Uterine smooth muscle cell (primary cell): ENCODE data around the gene SRP9. TPM values are rescaled to one million over a fixed set of nuclear protein-coding genes. Genes with fewer than 3 reads are reported as not detected.

ENCODE experiments used
- total RNA-seq: library from RNA; depleted of rRNA; stranded (reverse); fragments of >200 nt; gene quantifications from 2 replicates; pipeline ENCODE4 v1.2.3, GENCODE V29; 2014

The SRP9 gene
- total RNA-seq = 236 and 303 TPM in 2 replicates

GRCh38 chr1:225777583-225778336, at the start of gene SRP9:
SRP9 (plus strand) TSS chr1:225777826; CDS start chr1:225777941, 115 bp downstream.

GRCh38 chr1:225809842-225810578, 32.4 kb downstream of the SRP9 start, which contains the start of gene EPHX1:
EPHX1 (plus strand) TSS chr1:225810124; CDS start chr1:225828730, 18,606 bp downstream.

Other genes starting within 250 kb of the SRP9 start
- gene ENAH, start 124.7 kb upstream of the SRP9 start, total RNA-seq = 61.8 and 72.2 TPM in 2 replicates
- 8.0 and 21.7 TPM in 2 replicates for gene EPHX1, start 32.3 kb downstream of the SRP9 start, total RNA-seq
- 15.2 and 20.5 TPM in 2 replicates for gene TMEM63A, start 104.6 kb downstream of the SRP9 start, total RNA-seq
- gene LEFTY1, start 111.3 kb downstream of the SRP9 start, total RNA-seq = not detected in 2 replicates
- gene PYCR2, start 146.4 kb downstream of the SRP9 start, total RNA-seq = 38.3 and 51.4 TPM in 2 replicates
- under 0.01 TPM in 1 of 2 replicates, not detected in the other for gene LEFTY2, start 163.4 kb downstream of the SRP9 start, total RNA-seq
- gene SDE2, start 221.5 kb downstream of the SRP9 start, total RNA-seq = 31.8 and 34.0 TPM in 2 replicates